Measurements from ENCODE around the gene C19orf25. TPM values are rescaled to one million over a fixed set of nuclear protein-coding genes. Genes with fewer than 3 reads are reported as not detected.

Gene C19orf25
- total and polyA plus RNA-seq, 2 of the 13 experiments (the other 11 are each of a cell fraction or from before 2014, with no cell fraction given): 14.2 to 32.4 TPM

GRCh38 chr19:1438035-1438932 is 40.7 kb downstream of the C19orf25 start, which contains the start of gene RPS15 (continued):
- TF ChIP-seq CERS6 (CRISPR knock-in tag; IDR thresholded peaks at IDR 0.05) (no peak), SETDB1 (CRISPR knock-in tag; IDR thresholded peaks at IDR 0.05; ENCODE audit: borderline replicate concordance) (no peak), EHMT2 (IDR thresholded peaks at IDR 0.05; ENCODE audit: borderline replicate concordance, low read depth, low read length) (no peak), NFKBIZ (CRISPR knock-in tag; IDR thresholded peaks at IDR 0.05) (peak; percentile 83), ZNF317 (CRISPR knock-in tag; IDR thresholded peaks at IDR 0.05) (peak; percentile 83), ZNF616 (CRISPR knock-in tag; IDR thresholded peaks at IDR 0.05; ENCODE audit: low read depth) (peak; percentile 62; the same call in 1 of the 2 replicates), ZFAT (CRISPR knock-in tag; conservative IDR thresholded peaks at IDR 0.05) (peak; percentile 82; the same call in 1 of the 2 replicates), FIP1L1 (IDR thresholded peaks at IDR 0.05; ENCODE audit: borderline replicate concordance, insufficient read depth, low read depth, low read length) (no peak), AHR (CRISPR knock-in tag; IDR thresholded peaks at IDR 0.05) (peak; percentile 97), ATF7-NPFF (CRISPR knock-in tag; IDR thresholded peaks at IDR 0.05; ENCODE audit: low read depth) (peak; percentile 94), ZSCAN22 (CRISPR knock-in tag; IDR thresholded peaks at IDR 0.05) (no peak), SAFB2 (CRISPR knock-in tag; IDR thresholded peaks at IDR 0.05; ENCODE audit: borderline replicate concordance, low read depth) (no peak), ZNF501 (CRISPR knock-in tag; IDR thresholded peaks at IDR 0.05) (peak; percentile 96), ZC3H13 (CRISPR knock-in tag; IDR thresholded peaks at IDR 0.05) (peak; percentile 94), SKIL (CRISPR knock-in tag; IDR thresholded peaks at IDR 0.05; ENCODE audit: borderline replicate concordance) (peak; percentile 67), STAG1 (CRISPR knock-in tag; IDR thresholded peaks at IDR 0.05) (peak; percentile 66), ZFYVE20 (CRISPR knock-in tag; IDR thresholded peaks at IDR 0.05; ENCODE audit: borderline replicate concordance, low read depth) (0 out of 2 replicates have a peak, but pooled peaks have one; percentile 28), ZNF552 (CRISPR knock-in tag; IDR thresholded peaks at IDR 0.05; ENCODE audit: borderline replicate concordance) (peak; percentile 96), TAF1 (CRISPR knock-in tag; IDR thresholded peaks at IDR 0.05) (peak; percentile 100), ZHX1 (CRISPR knock-in tag; IDR thresholded peaks at IDR 0.05; ENCODE audit: low read depth) (peak; percentile 61; the same call in 1 of the 2 replicates), ZNF704 (CRISPR knock-in tag; IDR thresholded peaks at IDR 0.05; ENCODE audit: borderline replicate concordance) (peak; percentile 94)
